Choroid plexus epithelial cell (primary cell): Measurements from ENCODE around the gene MGLL.

Experiments used
- DNase-seq: peaks from one replicate; pipeline ENCODE4 v3.0.0-alpha.2; 2010; ENCODE audit warnings: low read depth
- H3K4me3 ChIP-seq: 2 replicates; pipeline ENCODE4 v1.5.1; 2011; ENCODE audit warnings: low read depth, mild to moderate bottlenecking, control low read depth, low read length, moderate library complexity
- TF ChIP-seq, protein P1 (sequence below): conservative IDR thresholded peaks from 2 replicates; pipeline ENCODE4 v1.5.1; 2011; ENCODE audit warnings: low read depth, mild to moderate bottlenecking, control low read depth, inconsistent platforms, low read length, moderate library complexity

MGLL gene

DNA sequence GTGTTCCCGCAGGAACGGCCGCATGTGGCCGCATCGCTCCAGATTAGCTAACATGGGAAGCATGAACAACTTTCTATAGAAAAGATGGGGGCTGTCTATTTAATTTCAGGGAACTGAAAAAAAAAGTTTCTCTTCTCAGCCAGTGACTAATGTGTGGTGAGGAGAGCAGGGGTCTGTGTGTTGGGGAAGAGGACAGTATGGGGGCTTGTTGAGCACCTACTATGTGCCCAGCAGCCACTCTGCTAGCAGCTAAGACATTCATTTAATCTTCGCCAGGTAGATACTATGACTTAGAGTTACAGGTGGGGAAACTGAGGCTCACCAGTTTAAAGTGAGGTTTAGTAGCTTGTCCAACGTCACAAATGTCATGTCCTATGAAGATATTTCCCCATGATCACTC lies 56.6 kb downstream of the MGLL start:
- TF ChIP-seq, protein P1, sequence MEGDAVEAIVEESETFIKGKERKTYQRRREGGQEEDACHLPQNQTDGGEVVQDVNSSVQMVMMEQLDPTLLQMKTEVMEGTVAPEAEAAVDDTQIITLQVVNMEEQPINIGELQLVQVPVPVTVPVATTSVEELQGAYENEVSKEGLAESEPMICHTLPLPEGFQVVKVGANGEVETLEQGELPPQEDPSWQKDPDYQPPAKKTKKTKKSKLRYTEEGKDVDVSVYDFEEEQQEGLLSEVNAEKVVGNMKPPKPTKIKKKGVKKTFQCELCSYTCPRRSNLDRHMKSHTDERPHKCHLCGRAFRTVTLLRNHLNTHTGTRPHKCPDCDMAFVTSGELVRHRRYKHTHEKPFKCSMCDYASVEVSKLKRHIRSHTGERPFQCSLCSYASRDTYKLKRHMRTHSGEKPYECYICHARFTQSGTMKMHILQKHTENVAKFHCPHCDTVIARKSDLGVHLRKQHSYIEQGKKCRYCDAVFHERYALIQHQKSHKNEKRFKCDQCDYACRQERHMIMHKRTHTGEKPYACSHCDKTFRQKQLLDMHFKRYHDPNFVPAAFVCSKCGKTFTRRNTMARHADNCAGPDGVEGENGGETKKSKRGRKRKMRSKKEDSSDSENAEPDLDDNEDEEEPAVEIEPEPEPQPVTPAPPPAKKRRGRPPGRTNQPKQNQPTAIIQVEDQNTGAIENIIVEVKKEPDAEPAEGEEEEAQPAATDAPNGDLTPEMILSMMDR, result no peak
- no peak overlapping the region for H3K4me3 ChIP-seq
- DNase-seq, result no peak

DNA sequence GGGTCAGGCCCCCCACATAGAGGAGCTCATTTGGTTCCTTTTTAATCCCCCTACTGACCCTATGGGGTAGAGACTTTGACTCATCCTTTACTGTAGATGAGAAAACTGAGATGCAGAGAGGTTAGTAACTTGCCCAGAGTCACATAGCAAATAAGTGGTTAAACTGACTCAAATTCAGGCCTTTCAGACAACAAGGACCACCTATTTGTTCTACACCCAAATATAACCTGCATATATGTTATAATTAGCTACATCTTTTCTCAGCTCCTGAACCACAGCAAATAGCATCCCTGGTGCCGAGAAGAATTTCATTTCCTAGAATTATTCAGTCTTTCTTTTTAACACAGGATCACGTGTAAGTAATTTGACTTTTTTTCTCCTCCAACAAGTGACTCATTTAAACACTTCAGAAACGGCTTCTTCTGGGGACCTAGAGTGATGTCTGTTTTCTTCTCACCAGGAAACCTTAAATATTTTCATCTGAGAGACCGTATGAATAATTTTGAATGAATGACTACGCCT lies 57.4 kb downstream of the MGLL start:
- DNase-seq, result peak; percentile 63
- TF ChIP-seq, protein P1, result no peak
- H3K4me3 ChIP-seq, result no peak overlapping the region

DNA sequence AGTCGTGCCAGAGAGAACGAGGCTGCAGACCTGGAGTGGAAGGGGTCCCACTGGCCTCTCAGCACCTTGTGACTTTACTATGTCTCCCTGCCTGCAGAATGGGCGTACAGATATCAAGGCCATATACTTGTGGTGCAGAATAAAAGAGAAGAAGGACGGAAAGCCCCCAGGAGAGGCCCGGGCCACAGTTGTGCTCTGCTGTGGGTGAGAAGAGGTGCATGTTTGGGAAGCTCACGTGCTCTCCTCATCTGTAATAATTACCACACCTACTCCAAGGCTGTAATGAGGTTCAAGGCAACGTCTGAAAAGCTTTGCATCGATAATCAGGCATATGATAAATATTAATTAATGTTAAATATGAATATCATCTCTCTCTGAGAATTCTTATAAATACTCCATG lies 58.0 kb downstream of the MGLL start:
- TF ChIP-seq, protein P1, result no peak
- H3K4me3 ChIP-seq, result no peak overlapping the region
- no peak for DNase-seq

DNA sequence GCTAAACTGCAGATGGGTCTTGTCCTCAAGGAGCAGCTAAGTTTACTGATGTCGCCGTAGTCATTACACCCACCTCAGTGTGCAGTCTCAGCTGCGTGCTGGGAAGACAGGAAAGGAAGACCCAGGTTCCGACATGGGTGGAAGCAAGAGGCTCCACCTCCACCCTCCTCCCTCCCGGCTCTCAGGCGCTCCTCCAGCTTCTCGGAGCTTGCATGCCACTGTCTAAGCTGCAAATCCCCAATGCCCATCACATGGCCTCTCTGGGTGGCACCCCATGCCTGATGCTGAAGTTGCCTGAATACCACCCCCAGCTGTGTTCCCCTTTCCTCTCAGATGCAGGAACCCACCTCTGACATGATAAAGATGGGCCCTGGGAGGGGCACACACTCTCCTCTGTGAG lies 58.5 kb downstream of the MGLL start:
- TF ChIP-seq, protein P1, result no peak
- no peak for DNase-seq
- H3K4me3 ChIP-seq, result no peak overlapping the region

DNA sequence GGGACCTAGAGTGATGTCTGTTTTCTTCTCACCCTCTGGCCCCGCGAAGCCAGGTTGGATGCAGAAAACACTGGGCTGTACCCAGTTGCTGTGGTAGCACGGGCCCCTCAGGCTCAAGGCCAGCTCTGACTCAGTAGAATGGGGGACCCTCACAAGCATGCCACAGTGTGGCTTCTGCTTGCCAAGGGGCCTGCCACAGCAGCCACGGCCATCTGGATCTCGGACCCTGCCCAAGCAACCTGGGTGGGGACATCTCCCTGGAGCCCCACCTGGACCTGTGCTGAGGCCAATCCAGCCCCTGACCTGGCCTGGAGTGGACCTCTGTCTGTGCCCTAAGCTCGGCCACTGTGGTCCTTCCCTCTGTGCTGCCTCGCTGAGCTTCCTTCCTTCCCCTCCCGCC lies 59.0 kb downstream of the MGLL start:
- no peak overlapping the region for H3K4me3 ChIP-seq
- TF ChIP-seq, protein P1, result no peak
- DNase-seq, result no peak

DNA sequence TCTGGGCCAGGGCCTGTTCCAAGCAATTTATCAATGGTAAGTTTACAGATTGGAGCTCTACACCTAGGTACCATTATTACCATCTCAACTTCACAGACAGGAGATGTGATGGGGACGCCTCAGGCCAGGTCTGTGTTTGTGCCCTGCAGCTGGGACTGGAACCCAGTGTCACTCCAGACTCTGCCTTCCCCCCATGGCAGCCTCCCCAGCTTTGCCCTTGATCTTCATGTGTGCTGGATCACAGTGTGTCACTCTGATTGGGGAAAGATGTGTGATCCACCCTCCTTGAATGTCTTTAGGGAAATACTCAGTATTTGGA lies 59.6 kb downstream of the MGLL start:
- DNase-seq, result no peak
- H3K4me3 ChIP-seq, result no peak overlapping the region
- TF ChIP-seq, protein P1, result no peak

DNA sequence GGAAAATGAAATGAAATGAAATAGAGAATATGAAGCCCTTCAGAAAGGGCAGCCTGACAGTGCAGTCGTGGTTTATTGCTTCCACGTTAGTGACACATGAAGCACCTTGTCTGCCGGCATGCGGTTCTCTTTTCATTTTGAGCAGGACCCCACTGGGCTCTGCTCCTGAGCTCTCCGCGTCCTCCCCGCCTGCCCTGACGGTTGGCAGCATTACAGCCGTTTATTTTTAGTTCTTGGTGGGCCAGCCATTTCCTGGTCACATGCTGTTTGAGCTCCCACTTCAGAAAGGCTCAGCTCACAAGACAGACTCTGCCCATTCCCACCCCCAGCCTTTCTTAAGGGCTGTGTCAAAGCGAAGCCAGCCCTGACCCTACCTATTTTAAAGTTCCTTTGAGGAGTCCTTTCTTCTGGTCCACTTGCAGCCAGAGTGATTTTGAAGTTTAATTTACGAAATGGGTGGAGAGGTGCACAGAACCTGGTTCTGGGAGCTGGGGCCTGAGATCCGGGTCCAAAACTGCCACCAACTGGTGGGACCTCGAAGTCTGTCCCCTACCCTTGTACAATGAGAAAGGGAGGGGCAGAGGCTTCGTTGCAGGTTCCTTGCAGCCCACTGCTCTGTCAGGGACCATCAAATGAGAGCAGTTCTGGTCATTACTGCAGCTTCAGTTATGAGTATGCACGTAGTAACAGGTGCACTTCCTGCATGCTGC lies 60.1 kb downstream of the MGLL start:
- no peak overlapping the region for H3K4me3 ChIP-seq
- peak; percentile 45 for DNase-seq
- TF ChIP-seq, protein P1, result no peak
